Body of pancreas (tissue), 4 donors: Measurements from ENCODE around the gene CLRN2. TPM values are rescaled to one million over a fixed set of nuclear protein-coding genes. Genes with fewer than 3 reads are reported as not detected.

ENCODE experiments used
- ATAC-seq: fragments of 150-250 bp; one replicate; pipeline ENCODE4 v1.9.1; 2016
- DNase-seq, 4 donors: peaks; one replicate each; pipeline ENCODE4 v3.0.0-alpha.2; 2019
- H3K27ac ChIP-seq, 4 donors: fragments of 200-600 bp; sonication (generic); 1 replicate in 3 of 4; 2 replicates in 1 of 4; pipeline versions ENCODE4 v1.5.1 to v1.6.1; 2016 to 2019; ENCODE audit warnings: mild to moderate bottlenecking in 1 of 4, mixed read lengths in 1 of 4, moderate library complexity in 1 of 4
- H3K27me3 ChIP-seq, 2 donors: fragments of 200-600 bp; sonication (generic); one replicate each; pipeline ENCODE4 v1.6.0; 2016; ENCODE audit warnings: mild to moderate bottlenecking in 1 of 2
- H3K36me3 ChIP-seq, 2 donors: fragments of 200-600 bp; sonication (generic); replicated peaks in 1 of 2; 2 replicates each; pipeline ENCODE4 v1.5.1; 2016; ENCODE audit warnings: low read depth in 2 of 2; ENCODE audit not compliant: insufficient read depth in 1 of 2
- H3K4me1 ChIP-seq: fragments of 200-600 bp; sonication (generic); one replicate; pipeline ENCODE4 v1.6.0; 2016
- H3K4me3 ChIP-seq, 2 donors: fragments of 200-600 bp; sonication (generic); 1 replicate in 1 of 2; 2 replicates in 1 of 2; pipeline ENCODE4 v1.5.1; 2016 to 2019
- H3K9me3 ChIP-seq, 3 donors: fragments of 200-600 bp; sonication (generic); 1 replicate in 2 of 3; 2 replicates in 1 of 3; pipeline ENCODE4 v1.5.1; 2016
- CTCF ChIP-seq, 7 experiments: fragments of 450-650 bp in 4 of 7; fragments of 200-600 bp in 3 of 7; sonication (generic) in 3 of 7; IDR thresholded peaks; one replicate each; pipeline ENCODE4 v1.5.1; 2016 to 2019; ENCODE audit warnings: antibody characterized with exemption in 7 of 7
- POLR2A ChIP-seq, 3 donors: fragments of 450-650 bp; IDR thresholded peaks; one replicate each; pipeline ENCODE4 v1.6.1; 2016; ENCODE audit warnings: antibody characterized with exemption in 3 of 3, mild to moderate bottlenecking in 2 of 3
- WGBS, 2 donors: methylation state at CpG; one replicate each; pipeline ENCODE4 v1.1.5; 2017; 5-methylcytosine and 5-hydroxymethylcytosine counted together
- intact Hi-C: fragments of 100-400 bp; cut with DNase I; formaldehyde crosslinking; loops from one replicate; pipeline ENCODE4 v1.15.1; 2023
- total RNA-seq, 2 donors: library from RNA; depleted of rRNA; stranded (reverse); fragments of >200 nt; gene quantifications; one replicate each; pipeline ENCODE4 v1.1.0, GENCODE V29; 2016

CLRN2 gene
- total RNA-seq, 2 donors from 2014 or later: not detected

DNA sequence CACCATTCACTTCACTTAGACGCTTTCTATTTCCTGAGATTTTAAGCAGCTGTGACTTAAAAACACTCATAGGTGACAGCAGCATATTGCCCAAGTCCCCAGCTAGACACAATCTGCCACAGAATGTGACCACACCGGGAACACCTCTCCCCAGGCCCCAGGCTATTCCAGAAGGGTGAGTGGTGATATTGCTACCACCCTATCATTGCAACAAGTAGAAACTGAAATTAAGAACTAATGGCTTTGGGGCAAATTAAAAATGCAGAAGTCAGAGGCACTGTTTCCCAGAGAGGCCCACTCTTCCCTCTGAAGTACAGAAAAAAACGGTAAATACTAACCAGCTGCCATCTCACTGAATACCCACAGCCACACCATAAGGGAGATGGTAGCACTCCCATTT, 38.1 kb upstream of the CLRN2 start:
- TF ChIP-seq CTCF (IDR thresholded peaks at IDR 0.05) (no peak), POLR2A (IDR thresholded peaks at IDR 0.05) (no peak)
- 58 to 76% methylated on average over 3 of the region's 3 CpGs for WGBS, 2 donors
- DNase-seq (no peak), ATAC-seq (no peak)
- Histone ChIP-seq H3K9me3 (peaks cover 0 to 6% (median 0%) of the 10 kb centered on the region in 3 donors), H3K4me3 (no peak overlapping the region), H3K27ac (no peak overlapping the region), H3K4me1 (no peaks in the 10 kb centered on the region), H3K36me3 (no peaks in the 10 kb centered on the region), H3K27me3 (no peaks in the 10 kb centered on the region)
- intact Hi-C loops: no loop called here

- Histone ChIP-seq H3K9me3 (peaks cover 0 to 6% (median 0%) of the 10 kb centered on the region in 3 donors), H3K36me3 (no peaks in the 10 kb centered on the region), H3K4me3 (no peak overlapping the region), H3K4me1 (no peaks in the 10 kb centered on the region), H3K27me3 (no peaks in the 10 kb centered on the region), H3K27ac (no peak overlapping the region)
- ATAC-seq: no peak
- TF ChIP-seq POLR2A (IDR thresholded peaks at IDR 0.05) (no peak), CTCF (IDR thresholded peaks at IDR 0.05) (no peak)
- WGBS, 2 donors: 87 to 88% methylated on average over 9 of the region's 9 CpGs
- DNase-seq: no peak
- intact Hi-C loops: no loop called here
Observed at GRCh38 chr4:17477774-17478472, 37.0 kb upstream of the CLRN2 start.

DNA sequence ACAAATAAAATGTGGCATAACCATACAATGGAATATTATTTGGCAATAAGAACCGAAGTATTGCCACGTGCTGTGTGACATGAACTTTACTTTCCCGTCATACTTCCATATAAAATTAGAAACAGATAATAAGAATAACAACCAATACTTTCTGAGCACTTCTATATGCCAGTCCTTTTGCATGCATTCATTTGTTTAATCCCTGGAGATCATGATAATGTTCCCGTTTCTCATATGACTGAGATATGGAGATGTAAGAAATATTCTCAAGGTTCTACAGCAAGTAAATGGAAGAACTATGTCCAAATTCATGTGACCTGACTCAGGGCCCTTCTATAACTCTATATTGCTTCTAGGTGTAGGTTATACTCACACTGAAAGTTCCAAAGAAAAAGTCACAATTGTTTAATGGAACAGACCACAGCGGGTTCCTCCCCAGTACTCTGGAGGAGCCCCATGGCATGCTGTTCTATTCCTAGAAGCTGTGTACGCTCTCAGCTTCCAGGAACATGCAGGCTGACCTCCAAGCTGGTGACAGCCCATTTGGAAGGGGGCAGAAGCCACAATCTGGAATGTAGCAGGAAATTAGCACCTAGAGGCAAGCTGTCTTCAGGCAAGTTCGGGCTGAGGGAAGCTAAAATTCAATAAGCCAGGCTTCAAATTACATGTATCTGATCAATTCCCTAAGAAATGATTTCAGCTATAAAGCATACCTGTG, 34.6 kb upstream of the CLRN2 start:
- Histone ChIP-seq H3K36me3 (no peaks in the 10 kb centered on the region), H3K27me3 (no peaks in the 10 kb centered on the region), H3K27ac (no peak overlapping the region), H3K4me1 (no peaks in the 10 kb centered on the region), H3K9me3 (peaks cover 0 to 6% (median 0%) of the 10 kb centered on the region in 3 donors), H3K4me3 (no peak overlapping the region)
- DNase-seq (no peak), ATAC-seq (no peak)
- TF ChIP-seq CTCF (IDR thresholded peaks at IDR 0.05): no peak
- no peak for TF ChIP-seq POLR2A (IDR thresholded peaks at IDR 0.05)
- 74 to 80% methylated on average over 7 of the region's 7 CpGs for WGBS, 2 donors
- intact Hi-C loops: no loop called here

GRCh38 chr4:17480955-17481354, 34.0 kb upstream of the CLRN2 start:
- WGBS, 2 donors: 73 to 89% methylated on average over 2 of the region's 2 CpGs
- H3K4me3 ChIP-seq: no peak overlapping the region
- H3K4me1 ChIP-seq: no peaks in the 10 kb centered on the region
- intact Hi-C loops: no loop called here
- no peak overlapping the region for H3K27ac ChIP-seq
- DNase-seq: no peak
- no peaks in the 10 kb centered on the region for H3K36me3 ChIP-seq
- no peaks in the 10 kb centered on the region for H3K27me3 ChIP-seq
- peaks cover 0 to 6% (median 0%) of the 10 kb centered on the region in 3 donors for H3K9me3 ChIP-seq
- no peak for ATAC-seq
- no peak for TF ChIP-seq CTCF (IDR thresholded peaks at IDR 0.05)
- TF ChIP-seq POLR2A (IDR thresholded peaks at IDR 0.05): no peak
